ENCODE results near the gene TMEM134. TPM values are rescaled to one million over a fixed set of nuclear protein-coding genes. Genes with fewer than 3 reads are reported as not detected.
A peak's percentile ranks its signal among the peaks of the same experiment; 100 is the strongest.

Gene TMEM134
- total and polyA plus RNA-seq, 9 donors: 16.1 to 71.5 (median 45.5) TPM

- H3K9me3 ChIP-seq (replicated peaks; ENCODE audit: control insufficient read depth, low read depth, low read length): no peaks in the 10 kb centered on the region
- 32% methylated on average over 15 of the region's 15 CpGs for WGBS (ENCODE audit: insufficient coverage)
- peak overlapping the region; percentile 37 for H3K4me3 ChIP-seq (ENCODE audit: low read length)
- H3K36me3 ChIP-seq (ENCODE audit: control insufficient read depth, insufficient read depth, low read length): peaks cover 22% of the 10 kb centered on the region
- H3K27ac ChIP-seq (ENCODE audit: low read length): peak overlapping the region; percentile 94
- peaks cover 61% of the 10 kb centered on the region for H3K4me1 ChIP-seq (ENCODE audit: control insufficient read depth, insufficient read depth, low read length)
- no peak for DNase-seq
- peaks cover 1% of the 10 kb centered on the region for H3K27me3 ChIP-seq (ENCODE audit: control insufficient read depth, insufficient read depth, low read length)
These were observed 48.9 kb downstream of the TMEM134 start for GRCh38 chr11:67420147-67420645.

GRCh38 chr11:67419325-67420049 is 49.6 kb downstream of the TMEM134 start:
- Histone ChIP-seq H3K36me3 (ENCODE audit: control insufficient read depth, insufficient read depth, low read length) (peaks cover 15% of the 10 kb centered on the region), H3K27ac (ENCODE audit: low read length) (peak overlapping the region; percentile 94), H3K4me3 (ENCODE audit: low read length) (peak overlapping the region; percentile 37), H3K4me1 (ENCODE audit: control insufficient read depth, insufficient read depth, low read length) (peaks cover 67% of the 10 kb centered on the region), H3K27me3 (ENCODE audit: control insufficient read depth, insufficient read depth, low read length) (peaks cover 9% of the 10 kb centered on the region), H3K9me3 (replicated peaks; ENCODE audit: control insufficient read depth, low read depth, low read length) (no peaks in the 10 kb centered on the region)
- DNase-seq: no peak
- WGBS (ENCODE audit: insufficient coverage): 88% methylated on average over 18 of the region's 21 CpGs

- Histone ChIP-seq H3K4me3 (ENCODE audit: low read length) (peak overlapping the region; percentile 37), H3K27me3 (ENCODE audit: control insufficient read depth, insufficient read depth, low read length) (peaks cover 15% of the 10 kb centered on the region), H3K36me3 (ENCODE audit: control insufficient read depth, insufficient read depth, low read length) (peaks cover 12% of the 10 kb centered on the region), H3K9me3 (replicated peaks; ENCODE audit: control insufficient read depth, low read depth, low read length) (no peaks in the 10 kb centered on the region), H3K27ac (ENCODE audit: low read length) (peak overlapping the region; percentile 94), H3K4me1 (ENCODE audit: control insufficient read depth, insufficient read depth, low read length) (peaks cover 64% of the 10 kb centered on the region)
- WGBS (ENCODE audit: insufficient coverage): 78% methylated on average over 21 of the region's 26 CpGs
- peak; percentile 86 for DNase-seq
These were observed 50.4 kb downstream of the TMEM134 start for GRCh38 chr11:67418476-67419281.

- Histone ChIP-seq H3K9me3 (replicated peaks; ENCODE audit: control insufficient read depth, low read depth, low read length) (no peaks in the 10 kb centered on the region), H3K27me3 (ENCODE audit: control insufficient read depth, insufficient read depth, low read length) (peaks cover 20% of the 10 kb centered on the region), H3K4me3 (ENCODE audit: low read length) (peak overlapping the region; percentile 1), H3K36me3 (ENCODE audit: control insufficient read depth, insufficient read depth, low read length) (peaks cover 7% of the 10 kb centered on the region), H3K4me1 (ENCODE audit: control insufficient read depth, insufficient read depth, low read length) (peaks cover 71% of the 10 kb centered on the region), H3K27ac (ENCODE audit: low read length) (peak overlapping the region; percentile 94)
- 58% methylated on average over 10 of the region's 12 CpGs for WGBS (ENCODE audit: insufficient coverage)
- no peak for DNase-seq
These were observed 51.6 kb downstream of the TMEM134 start for GRCh38 chr11:67417425-67417824.

- no peak for DNase-seq
- H3K4me1 ChIP-seq (ENCODE audit: control insufficient read depth, insufficient read depth, low read length): peaks cover 71% of the 10 kb centered on the region
- peak overlapping the region; percentile 94 for H3K27ac ChIP-seq (ENCODE audit: low read length)
- WGBS (ENCODE audit: insufficient coverage): 46% methylated on average over 9 of the region's 21 CpGs
- H3K4me3 ChIP-seq (ENCODE audit: low read length): peak overlapping the region; percentile 44
- H3K27me3 ChIP-seq (ENCODE audit: control insufficient read depth, insufficient read depth, low read length): peaks cover 26% of the 10 kb centered on the region
- peaks cover 4% of the 10 kb centered on the region for H3K36me3 ChIP-seq (ENCODE audit: control insufficient read depth, insufficient read depth, low read length)
- no peaks in the 10 kb centered on the region for H3K9me3 ChIP-seq (replicated peaks; ENCODE audit: control insufficient read depth, low read depth, low read length)
These were observed 52.4 kb downstream of the TMEM134 start for GRCh38 chr11:67416416-67417335.

- Histone ChIP-seq H3K4me1 (ENCODE audit: control insufficient read depth, insufficient read depth, low read length) (peaks cover 72% of the 10 kb centered on the region), H3K4me3 (ENCODE audit: low read length) (peak within 1 kb of the TSS; percentile 44), H3K27me3 (ENCODE audit: control insufficient read depth, insufficient read depth, low read length) (peaks cover 35% of the 10 kb centered on the region), H3K36me3 (ENCODE audit: control insufficient read depth, insufficient read depth, low read length) (peaks cover 4% of the 10 kb centered on the region), H3K9me3 (replicated peaks; ENCODE audit: control insufficient read depth, low read depth, low read length) (no peaks in the 10 kb centered on the region), H3K27ac (ENCODE audit: low read length) (peak within 1 kb of the TSS; percentile 94)
- no peak for DNase-seq
- 5% methylated on average over 43 of the region's 67 CpGs for WGBS (ENCODE audit: insufficient coverage)
These were observed 53.3 kb downstream of the TMEM134 start, which contains the start of gene CARNS1 for GRCh38 chr11:67415501-67416304. CARNS1 (plus strand) TSS chr11:67415678; CDS start chr11:67416200, 522 bp downstream.

- 57% methylated on average over 1 of the region's 2 CpGs for WGBS (ENCODE audit: insufficient coverage)
- Histone ChIP-seq H3K27me3 (ENCODE audit: control insufficient read depth, insufficient read depth, low read length) (peaks cover 51% of the 10 kb centered on the region), H3K4me1 (ENCODE audit: control insufficient read depth, insufficient read depth, low read length) (peaks cover 75% of the 10 kb centered on the region), H3K4me3 (ENCODE audit: low read length) (no peak overlapping the region), H3K27ac (ENCODE audit: low read length) (peak overlapping the region; percentile 29), H3K36me3 (ENCODE audit: control insufficient read depth, insufficient read depth, low read length) (peaks cover 4% of the 10 kb centered on the region), H3K9me3 (replicated peaks; ENCODE audit: control insufficient read depth, low read depth, low read length) (no peaks in the 10 kb centered on the region)
- DNase-seq: no peak
These were observed 55.7 kb downstream of the TMEM134 start for GRCh38 chr11:67413266-67413849.

- 59% methylated on average over 5 of the region's 9 CpGs for WGBS (ENCODE audit: insufficient coverage)
- H3K27ac ChIP-seq (ENCODE audit: low read length): no peak overlapping the region
- H3K9me3 ChIP-seq (replicated peaks; ENCODE audit: control insufficient read depth, low read depth, low read length): no peaks in the 10 kb centered on the region
- peaks cover 53% of the 10 kb centered on the region for H3K27me3 ChIP-seq (ENCODE audit: control insufficient read depth, insufficient read depth, low read length)
- peaks cover 74% of the 10 kb centered on the region for H3K4me1 ChIP-seq (ENCODE audit: control insufficient read depth, insufficient read depth, low read length)
- H3K36me3 ChIP-seq (ENCODE audit: control insufficient read depth, insufficient read depth, low read length): peaks cover 4% of the 10 kb centered on the region
- no peak overlapping the region for H3K4me3 ChIP-seq (ENCODE audit: low read length)
- DNase-seq: no peak
These were observed 56.4 kb downstream of the TMEM134 start for GRCh38 chr11:67412495-67413179.
